Right ventricle myocardium superior (tissue), 1 donor: ENCODE data around the gene IFI16. TPM values are rescaled to one million over a fixed set of nuclear protein-coding genes. Genes with fewer than 3 reads are reported as not detected.
A peak's percentile ranks its signal among the peaks of the same experiment; 100 is the strongest.
"Not testable (repeated sequence)": the region's sequence is repeated elsewhere in the genome, so short reads cannot be mapped to it uniquely, and the experiment has no call there.

Experiments used
- ATAC-seq: fragments of 200-7000 bp; cut with Tn5 transposase; one replicate; pipeline ENCODE4 v1.9.1; 2020; ENCODE audit warnings: mild to moderate bottlenecking; ENCODE audit not compliant: poor library complexity
- DNase-seq: peaks from one replicate; pipeline ENCODE4 v3.0.0-alpha.2; 2020
- intact Hi-C: fragments of 100-400 bp; cut with DNase I; formaldehyde crosslinking; loops from one replicate; pipeline ENCODE4 v1.11.2; 2022
- total RNA-seq: library from RNA; stranded (reverse); fragmentation: NEBNext Ultra II Directional; extraction: Animal tissue kit (Norgen Biotek cat#: 25700); gene quantifications from one replicate; pipeline ENCODE4 v1.2.1, GENCODE V29; 2021
- donor health status: DM: no; HTN: yes; CAD: no; lungs with severe emphysema.

Gene IFI16
- total RNA-seq, 1 donor from 2014 or later: 21.1 TPM

DNA sequence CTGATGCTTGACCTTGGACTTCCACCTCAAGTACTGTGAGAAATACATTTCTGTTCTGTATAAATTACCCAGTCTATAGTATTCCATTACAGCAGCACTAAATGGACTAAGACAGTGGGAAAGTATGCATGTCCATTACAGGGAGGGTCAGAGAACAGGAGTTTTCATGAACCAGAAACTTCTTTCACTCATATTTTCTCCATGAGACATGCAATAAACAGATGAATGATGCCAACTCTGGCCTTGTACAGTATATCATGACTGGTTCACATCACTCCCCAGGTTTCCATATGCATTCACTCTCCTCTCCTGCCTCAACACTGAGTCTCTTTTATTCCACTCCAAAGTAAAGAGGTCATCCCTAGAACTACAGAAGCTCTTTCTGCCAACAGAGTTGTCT lies 4.5 kb upstream of the IFI16 start:
- DNase-seq: no peak
- no peak for ATAC-seq
- intact Hi-C loops: no loop called here

DNA sequence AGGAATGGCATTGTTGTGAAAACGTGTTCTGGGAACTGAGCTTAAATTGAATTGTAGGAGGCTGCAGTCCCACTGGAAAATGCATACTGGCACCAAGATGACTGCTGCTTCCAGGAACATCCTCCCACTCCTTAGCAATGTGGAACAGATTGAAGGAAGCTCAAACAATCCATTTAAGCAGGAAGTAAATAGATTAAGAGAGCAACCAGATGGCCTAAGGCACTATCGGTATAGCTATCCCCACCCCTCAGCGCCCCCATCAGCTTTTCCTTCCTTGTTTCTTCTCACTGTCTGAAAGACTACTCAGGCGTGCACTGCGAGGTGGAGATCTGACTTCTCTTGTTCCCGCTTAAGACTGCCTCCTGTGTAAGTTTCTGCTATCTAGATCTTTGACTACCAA lies 4.0 kb upstream of the IFI16 start:
- intact Hi-C loops: no loop called here
- DNase-seq (no peak), ATAC-seq (peak; percentile 14)

GRCh38 chr1:159006210-159006807 lies 3.4 kb upstream of the IFI16 start:
- intact Hi-C loops, DNase-seq, ATAC-seq: not testable (repeated sequence)

DNA sequence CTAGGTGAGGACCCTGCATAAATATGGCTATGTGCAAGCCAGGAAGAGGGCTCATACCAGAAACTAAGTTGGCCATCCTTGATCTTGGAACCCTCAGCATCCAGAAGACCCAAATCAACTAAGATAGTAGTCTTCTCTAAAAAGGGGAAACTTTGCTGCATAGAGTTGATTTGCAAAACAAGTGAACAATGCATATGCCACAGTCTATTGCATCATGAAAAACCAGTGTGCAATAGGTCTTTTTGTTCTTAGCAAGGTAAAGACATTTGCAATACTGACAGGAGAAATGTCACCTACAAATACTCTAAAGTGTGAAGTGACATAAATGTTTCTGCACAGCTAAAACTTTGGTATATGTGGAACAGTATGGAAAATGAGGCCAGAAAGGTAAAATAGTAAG lies 2.0 kb upstream of the IFI16 start:
- ATAC-seq (no peak), DNase-seq (no peak)
- intact Hi-C loops: no loop called here

DNA sequence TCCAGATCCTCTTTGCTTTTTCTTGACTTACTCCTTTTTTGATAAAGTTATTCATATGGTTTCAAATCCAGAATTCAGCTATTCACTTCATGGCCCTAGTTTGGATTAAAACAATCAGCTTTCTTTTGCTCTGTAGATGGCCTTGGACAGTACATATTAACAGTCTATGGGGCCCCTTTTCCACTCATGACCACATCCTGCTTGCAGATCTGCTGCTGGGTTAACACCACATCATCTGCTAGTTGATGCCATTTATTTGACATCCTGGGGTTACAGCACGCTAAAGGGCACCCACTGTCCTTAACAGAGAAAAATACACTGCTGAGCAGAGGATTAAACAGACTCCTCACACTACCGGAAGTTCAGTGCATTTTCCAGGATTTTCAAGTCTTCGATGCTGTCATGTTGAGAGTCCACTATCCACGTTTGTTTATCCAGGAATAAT lies 941 bp upstream of the IFI16 start:
- ATAC-seq (no peak), DNase-seq (no peak)
- intact Hi-C loops: no loop called here

- intact Hi-C loops: no loop called here
- DNase-seq (no peak), ATAC-seq (no peak)
Measured at GRCh38 chr1:159009287-159009686, 420 bp upstream of the IFI16 start.

DNA sequence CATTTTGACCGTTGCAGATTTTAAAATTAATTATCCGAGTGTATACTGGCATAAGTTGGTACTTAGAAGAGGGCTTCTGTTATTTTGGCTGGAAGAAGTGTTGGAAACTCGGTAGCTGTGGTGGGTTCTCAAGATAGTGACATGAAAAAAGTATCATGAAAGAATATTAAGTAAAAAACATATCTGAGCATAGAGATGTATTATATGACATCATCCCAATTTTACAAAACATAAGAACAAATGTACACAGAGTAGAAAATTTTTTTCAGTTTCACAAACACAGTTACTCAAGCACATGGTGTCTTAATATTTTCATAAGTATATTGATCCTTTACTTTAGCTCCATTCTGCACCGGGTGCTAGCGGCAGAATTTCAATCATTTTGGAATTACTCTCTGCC lies 684 bp downstream of the IFI16 start:
- intact Hi-C loops: no loop called here
- DNase-seq: no peak
- no peak for ATAC-seq

- ATAC-seq, intact Hi-C loops, DNase-seq: not testable (repeated sequence)
Measured at GRCh38 chr1:159011001-159011400, 1.3 kb downstream of the IFI16 start.

- no peak for ATAC-seq
- intact Hi-C loops: no loop called here
- DNase-seq: no peak
Measured at GRCh38 chr1:159011751-159012150, 2.0 kb downstream of the IFI16 start.

DNA sequence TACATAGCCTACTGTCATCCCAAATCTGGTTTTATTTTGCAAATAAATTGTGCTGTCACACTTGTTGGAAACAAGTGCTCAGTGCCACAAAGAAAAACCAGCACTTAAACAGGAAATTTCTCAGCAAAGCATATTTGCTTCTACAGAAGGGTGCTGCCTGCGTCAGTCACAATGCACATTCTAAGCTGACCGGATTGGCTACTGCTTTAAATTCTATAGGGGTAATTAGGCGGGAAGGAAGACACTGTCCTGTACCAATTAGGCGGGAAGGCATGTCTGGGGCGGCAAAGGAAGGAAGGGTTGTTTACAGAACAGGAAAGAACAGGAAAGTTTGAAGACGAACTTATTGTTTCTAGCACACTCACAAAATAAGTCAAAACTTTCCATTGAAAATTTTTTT lies 2.8 kb downstream of the IFI16 start:
- ATAC-seq: no peak
- DNase-seq: peak; percentile 44
- intact Hi-C loops: no loop called here

DNA sequence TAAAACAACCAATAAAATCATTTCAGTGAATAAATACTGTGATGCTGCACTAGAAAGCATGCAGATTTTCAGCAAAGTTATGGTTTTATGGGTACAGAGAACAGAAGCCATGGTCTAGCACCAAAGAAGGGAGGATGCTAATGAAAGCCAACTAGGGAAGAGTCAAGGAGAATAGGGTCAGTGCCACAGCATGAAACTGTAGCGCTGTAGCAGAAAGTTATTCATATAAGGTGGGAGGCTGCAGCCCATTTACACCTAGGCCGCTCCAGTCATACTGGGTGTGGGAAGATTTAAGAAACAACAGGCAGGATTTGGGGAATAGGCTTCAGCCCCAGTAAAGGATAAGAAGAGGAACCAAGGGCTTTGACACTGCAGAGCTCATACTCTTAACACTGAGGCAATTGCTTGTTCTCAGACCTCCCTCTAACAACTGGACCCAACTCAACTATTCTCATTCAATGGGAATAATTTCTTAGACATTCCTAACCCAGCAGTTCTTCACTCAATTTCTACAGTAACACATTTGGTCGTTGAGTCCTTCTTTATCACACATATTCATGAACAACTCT lies 4.4 kb downstream of the IFI16 start:
- intact Hi-C loops: no loop called here
- DNase-seq: no peak
- ATAC-seq: no peak

GRCh38 chr1:159014851-159015250 lies 5.1 kb downstream of the IFI16 start:
- ATAC-seq: no peak
- no peak for DNase-seq
- intact Hi-C loops: no loop called here

DNA sequence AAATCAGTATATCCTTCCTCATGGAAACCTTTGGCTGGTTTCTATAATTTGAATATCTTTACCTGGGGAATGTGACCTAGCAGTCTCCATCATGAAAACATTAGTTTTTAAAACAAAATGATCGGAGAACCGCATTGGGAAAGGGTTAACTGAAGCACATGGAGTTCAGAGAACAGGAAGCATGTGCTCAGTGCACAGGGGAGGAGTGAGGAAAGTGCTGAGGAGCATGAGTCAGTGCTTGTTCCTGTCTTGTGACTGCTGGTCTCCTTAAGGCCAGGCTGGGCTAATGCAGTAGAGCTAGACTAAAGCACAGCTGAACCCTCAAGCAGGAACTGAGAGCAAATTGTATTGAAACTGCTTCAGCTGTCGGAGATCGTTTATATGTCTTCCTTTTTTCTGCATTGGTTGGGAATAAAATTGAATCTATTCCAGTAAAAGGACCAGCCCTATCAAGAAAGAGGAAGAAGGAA lies 5.8 kb downstream of the IFI16 start:
- ATAC-seq: peak; percentile 87
- intact Hi-C loops: no loop called here

DNA sequence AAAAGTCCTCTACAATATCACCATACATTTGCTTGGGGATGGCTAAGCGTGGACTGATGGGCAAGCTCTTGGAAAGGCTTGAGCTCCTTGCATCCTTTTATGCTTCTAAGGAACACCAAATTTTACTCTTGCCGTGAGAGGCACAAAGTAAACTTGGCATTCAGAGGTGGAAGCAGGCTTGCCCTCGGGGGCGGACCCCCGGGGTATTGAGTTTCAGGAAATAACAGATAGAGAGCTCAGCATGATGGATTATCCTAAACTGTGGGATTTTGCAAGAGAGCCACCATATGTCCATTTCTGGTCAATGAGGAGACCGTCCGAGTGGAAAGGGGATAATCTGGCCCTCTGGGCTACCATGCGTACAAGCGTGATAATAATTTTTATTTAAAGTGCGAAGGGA lies 14.0 kb downstream of the IFI16 start:
- DNase-seq (no peak), ATAC-seq (no peak)
- intact Hi-C loops: no loop called here

More for the DNA sequence above, 5.8 kb downstream of the IFI16 start:
- DNase-seq: peak; percentile 44

GRCh38 chr1:159025043-159025442 lies 15.3 kb downstream of the IFI16 start:
- ATAC-seq: no peak
- no peak for DNase-seq
- intact Hi-C loops: no loop called here

DNA sequence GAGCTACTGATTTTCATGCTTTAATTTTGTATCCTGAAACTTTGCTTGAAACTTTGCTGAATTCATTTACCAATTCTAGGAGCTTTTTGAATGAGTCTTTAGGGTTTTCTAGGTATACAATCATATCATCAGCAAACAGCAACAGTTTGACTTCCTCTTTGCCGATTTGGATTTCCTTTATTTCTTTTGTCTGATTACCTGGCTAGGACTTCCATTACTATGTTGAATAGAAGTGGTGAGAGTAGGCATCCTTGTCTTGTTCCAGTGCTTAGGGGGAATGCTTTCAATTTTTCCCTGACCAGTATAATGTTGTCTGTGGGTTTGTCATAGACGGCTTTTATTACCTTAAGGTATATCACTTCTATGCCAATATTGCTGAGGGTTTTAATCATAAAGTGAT lies 17.1 kb downstream of the IFI16 start:
- intact Hi-C loops, DNase-seq, ATAC-seq: not testable (repeated sequence)

DNA sequence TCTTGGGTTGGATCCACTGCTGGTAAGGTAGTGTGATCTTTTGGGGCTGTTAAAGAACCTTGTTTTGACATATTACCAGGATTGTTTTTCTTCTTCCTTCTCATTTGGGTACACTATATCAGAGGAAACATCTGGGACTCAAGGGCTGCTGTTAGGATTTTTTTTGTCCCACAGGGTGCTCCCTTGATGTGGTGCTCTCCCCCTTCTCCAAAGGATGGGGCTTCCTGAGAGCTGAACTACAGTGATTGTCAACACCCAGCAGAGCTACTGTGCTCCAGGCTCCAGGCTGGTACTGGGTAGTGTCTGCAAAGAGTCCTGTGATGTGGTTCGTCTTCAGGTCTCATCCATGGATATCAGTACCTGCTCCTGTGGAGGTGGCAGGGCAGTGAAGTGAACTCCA lies 20.6 kb downstream of the IFI16 start:
- no peak for ATAC-seq
- no peak for DNase-seq
- intact Hi-C loops: no loop called here

DNA sequence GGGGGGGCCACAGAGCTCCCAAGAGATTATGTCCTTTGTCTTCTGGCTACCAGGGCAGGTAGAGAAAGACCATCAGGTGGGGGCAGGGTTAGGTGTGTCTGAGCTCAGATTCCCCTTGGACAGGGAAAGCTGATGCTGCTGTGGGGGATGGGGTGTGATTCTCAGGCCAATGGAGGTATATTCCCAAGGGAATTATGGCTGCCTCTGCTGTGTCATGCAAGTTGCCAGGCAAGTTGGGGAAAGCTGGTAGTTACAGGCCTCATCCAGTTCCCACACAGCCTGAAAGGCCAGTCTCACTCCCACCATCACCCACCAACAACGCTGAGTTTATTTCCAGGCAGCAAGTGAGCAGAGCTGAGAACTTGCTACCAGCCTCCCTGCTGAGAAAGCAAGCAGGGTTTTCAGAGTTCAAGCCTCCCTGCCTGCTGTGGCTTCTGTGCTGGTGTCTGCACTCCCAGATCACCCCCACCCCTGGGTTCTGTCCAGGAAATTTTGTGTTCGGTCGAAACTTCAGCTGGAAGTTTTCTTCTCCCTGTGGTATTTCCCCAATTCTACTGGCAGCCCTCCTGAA lies 21.3 kb downstream of the IFI16 start:
- ATAC-seq (no peak), DNase-seq (no peak)
- intact Hi-C loops: no loop called here

GRCh38 chr1:159040206-159040605 lies 30.5 kb downstream of the IFI16 start:
- ATAC-seq (no peak), DNase-seq (no peak)
- intact Hi-C loops: no loop called here
